HG03342 (cell line): Measurements from ENCODE around the gene BMP3.
"Not testable (repeated sequence)": the region's sequence is repeated elsewhere in the genome, so short reads cannot be mapped to it uniquely, and the experiment has no call there.

Experiments
- ATAC-seq: cut with Tn5 transposase; IDR thresholded peaks from one replicate; pipeline ENCODE4 v1.9.1; 2021; ENCODE audit warnings: mild to moderate bottlenecking, moderate library complexity; ENCODE audit not compliant: unreplicated experiment

BMP3 gene, protein sequence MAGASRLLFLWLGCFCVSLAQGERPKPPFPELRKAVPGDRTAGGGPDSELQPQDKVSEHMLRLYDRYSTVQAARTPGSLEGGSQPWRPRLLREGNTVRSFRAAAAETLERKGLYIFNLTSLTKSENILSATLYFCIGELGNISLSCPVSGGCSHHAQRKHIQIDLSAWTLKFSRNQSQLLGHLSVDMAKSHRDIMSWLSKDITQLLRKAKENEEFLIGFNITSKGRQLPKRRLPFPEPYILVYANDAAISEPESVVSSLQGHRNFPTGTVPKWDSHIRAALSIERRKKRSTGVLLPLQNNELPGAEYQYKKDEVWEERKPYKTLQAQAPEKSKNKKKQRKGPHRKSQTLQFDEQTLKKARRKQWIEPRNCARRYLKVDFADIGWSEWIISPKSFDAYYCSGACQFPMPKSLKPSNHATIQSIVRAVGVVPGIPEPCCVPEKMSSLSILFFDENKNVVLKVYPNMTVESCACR

DNA sequence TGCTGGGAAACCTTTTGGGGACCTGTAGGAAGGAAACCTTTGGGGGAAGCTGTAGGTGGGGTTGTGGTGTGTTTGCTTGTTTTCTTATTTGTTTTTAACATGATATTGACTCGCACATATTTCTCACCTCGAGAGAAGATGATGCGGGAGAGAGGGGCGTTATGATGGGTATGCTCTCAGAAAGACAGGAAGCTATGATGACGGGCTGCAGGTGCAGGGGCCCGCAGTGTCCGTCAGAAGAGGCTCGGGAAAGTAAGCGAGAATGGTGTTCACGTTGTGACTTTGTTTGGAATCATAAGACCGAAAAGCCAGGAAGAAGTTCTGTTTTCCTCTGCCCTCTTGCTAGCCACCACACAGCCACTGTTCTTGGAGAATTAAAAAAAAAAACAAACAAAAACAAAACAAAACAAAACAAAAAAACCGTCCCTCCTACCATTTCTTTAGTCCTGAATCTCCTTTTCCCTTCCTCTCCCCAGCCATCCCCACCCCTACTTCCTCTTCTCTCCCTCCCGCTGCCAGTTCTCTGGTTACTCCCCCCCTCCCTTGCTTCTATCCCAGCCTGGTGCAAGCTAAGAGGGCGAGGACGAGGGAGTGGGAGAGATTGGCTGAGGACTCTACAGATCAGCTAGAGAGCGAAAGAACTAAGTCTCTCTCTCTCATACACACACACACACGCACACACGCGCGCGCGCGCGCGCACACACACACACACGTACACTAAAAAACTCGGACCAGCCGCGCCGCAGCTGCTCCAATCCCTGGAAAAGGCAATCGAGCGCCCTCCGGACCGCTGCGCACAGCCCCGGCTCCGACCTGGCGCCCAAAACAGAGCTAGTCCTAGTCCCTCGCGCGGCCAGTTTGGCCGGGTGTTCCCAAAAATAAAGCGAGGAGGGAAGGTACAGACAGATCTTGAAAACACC lies at the start of gene BMP3:
Gene BMP3, plus strand, starts transcription at position 648 of the 920 bp plus-strand sequence. CDS start 577 bp downstream, outside the sequence.
- ATAC-seq, result no peak

DNA sequence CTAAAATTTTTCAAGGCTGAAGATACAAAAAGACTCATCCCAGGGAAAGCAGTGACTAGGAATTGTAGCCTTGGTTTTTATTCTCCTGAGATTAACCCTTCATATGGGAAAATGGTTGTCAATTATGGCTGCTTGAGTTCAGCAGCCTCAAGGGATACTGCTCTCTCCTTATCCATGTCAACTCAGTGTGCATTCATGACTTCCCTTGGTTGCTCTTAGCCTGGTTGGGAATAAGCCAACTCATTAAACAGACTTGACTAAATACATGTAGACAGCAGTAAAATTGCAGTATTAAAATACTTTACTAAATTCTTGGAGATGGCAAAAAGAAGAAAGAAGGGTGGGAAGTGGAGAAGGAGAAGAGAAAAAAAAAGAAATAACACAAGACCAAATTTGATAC lies 44.5 kb upstream of the BMP3 start:
- no peak for ATAC-seq

DNA sequence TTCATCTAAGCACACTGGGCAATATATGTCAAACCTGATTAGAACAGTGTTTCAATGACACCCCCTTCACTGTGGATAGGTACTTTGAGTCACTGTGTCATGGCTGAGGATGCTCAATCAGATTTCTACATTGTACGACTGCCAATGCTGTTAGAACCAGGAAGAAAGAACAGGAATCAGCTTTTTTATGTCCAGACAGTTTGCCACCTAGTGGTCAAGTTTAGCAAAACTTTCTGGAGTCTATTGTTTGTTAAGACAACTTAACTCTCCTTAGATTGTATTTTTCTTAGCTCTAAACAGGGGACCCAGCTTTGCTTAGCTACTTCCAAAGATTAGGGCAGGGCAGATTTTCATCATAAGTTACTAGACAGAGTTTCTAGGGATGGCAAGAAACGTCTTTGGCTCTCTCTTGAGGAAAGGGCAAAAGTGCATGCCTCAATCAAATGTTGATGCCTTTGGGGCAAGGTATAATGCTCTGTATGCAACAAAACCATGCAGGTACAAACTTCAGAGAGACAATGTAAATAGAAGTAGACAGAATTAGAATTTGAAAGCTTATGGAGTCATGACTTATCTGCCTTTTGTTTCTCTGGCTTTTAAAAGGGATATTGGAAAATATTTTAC lies 40.5 kb upstream of the BMP3 start:
- ATAC-seq, result peak; percentile 75

DNA sequence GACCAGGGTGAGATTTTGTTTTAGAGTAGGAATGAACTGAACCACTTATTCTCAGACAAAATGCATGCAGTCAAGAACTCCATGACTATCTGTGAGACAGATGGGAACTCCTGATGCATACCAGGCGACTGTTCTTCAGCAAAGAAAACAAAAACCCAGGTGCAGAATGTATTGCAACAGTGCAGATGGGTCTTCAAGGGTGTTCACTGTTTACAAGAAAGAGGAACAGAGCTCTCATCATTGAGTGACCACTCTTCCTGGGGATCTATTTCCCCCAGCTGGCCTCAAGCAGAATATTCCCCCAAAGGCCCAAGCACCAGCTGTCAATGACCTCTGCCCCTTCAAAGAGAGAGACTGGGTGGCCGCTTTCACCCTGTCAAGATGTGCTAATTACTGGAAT lies 39.7 kb upstream of the BMP3 start:
- no peak for ATAC-seq

DNA sequence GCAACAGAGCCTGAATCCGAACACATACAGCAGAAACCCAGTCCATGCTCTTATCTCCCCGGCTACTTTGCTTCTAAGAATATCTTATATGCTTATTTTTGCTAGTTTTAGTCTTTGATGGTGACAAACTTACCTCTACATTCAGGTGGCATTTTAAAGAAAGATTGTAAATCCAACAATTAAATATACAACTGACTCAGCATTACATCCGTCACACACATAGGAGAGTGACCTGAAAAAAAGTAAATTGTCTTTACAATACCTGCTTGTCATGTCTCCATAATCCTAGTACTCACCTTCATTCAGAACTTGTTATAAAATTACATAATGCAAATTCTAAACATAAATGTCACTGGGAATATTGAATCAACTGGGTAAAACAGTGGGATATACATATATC lies 30.6 kb upstream of the BMP3 start:
- ATAC-seq, result no peak

DNA sequence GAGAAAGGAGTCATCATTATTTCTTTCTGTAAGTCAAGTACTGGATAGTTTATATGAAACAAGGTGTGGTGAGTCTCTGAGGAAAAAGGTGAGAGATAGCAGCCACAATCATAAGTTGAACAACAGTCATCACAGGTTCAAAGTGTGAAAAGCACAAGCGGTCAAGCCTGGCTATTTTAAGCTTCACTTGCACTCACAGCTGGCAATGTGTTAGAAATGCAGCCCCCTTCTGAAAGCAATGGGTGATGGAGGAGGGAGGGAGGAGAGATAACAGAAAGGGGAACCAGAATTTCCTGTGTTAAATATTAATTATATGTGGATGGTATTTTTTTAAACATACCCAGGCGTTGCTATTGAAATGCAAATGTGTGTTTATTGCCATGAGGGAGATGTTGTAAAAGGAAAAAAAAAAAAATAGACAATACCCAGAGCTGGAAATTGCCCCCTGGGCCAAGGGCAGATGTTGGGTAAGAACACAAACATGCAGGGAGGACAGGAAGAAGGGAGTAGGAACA lies 26.9 kb upstream of the BMP3 start:
- peak; percentile 99 for ATAC-seq

DNA sequence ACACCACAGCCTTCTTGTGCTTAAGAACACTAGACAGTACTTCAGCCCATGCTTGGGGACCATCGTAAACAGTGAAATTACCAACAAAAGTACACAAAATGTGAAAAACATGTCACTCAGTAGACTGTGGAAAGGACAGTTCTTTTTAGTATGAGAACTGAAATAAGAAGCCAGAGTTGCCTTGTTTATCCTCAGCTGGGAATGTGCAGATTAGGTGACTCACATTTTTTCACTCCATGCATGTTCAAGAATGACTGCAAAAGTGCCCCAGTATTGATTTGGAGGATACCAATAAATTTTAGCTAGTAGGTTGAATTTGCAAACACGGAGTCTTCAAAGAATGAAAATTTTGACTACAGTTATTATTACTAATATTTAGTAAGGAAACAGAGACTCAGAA lies 23.1 kb upstream of the BMP3 start:
- no peak for ATAC-seq

DNA sequence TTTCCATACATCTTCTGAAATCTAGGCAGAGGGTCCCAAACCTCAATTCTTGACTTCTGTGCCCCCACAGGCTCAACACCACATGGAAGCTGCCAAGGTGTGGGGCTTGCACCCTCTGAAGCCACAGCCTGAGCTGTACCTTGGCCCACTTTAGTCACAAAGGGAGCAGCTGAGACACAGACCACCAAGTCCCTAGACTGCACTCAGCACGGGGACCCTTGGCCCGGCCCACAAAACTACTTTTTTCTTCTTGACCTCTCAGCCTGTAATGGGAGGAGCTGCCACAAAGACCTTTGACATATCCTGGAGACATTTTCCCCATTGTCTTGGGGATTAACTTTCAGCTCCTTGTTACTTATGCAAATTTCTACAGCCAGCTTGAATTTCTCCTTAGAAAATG lies 13.9 kb upstream of the BMP3 start:
- ATAC-seq, result not testable (repeated sequence)

DNA sequence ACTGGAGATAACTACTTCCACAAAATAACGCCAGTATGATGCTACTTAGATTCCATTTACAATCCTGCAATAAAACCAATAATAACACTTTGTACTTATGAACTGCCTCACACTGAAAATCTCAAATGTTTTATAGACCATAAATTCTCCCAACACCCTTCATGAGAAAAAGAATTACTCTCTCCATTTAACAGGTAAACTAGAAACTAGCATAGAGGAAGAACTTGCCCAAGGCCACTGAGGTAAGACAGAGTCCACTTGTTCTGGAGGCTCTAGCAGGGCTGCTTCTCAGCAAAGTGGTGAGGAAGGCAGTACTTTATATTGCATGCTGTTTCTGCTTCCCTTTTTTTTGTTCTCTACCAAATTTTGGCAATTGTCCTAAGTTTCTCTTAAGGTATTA lies 11.5 kb upstream of the BMP3 start:
- no peak for ATAC-seq

DNA sequence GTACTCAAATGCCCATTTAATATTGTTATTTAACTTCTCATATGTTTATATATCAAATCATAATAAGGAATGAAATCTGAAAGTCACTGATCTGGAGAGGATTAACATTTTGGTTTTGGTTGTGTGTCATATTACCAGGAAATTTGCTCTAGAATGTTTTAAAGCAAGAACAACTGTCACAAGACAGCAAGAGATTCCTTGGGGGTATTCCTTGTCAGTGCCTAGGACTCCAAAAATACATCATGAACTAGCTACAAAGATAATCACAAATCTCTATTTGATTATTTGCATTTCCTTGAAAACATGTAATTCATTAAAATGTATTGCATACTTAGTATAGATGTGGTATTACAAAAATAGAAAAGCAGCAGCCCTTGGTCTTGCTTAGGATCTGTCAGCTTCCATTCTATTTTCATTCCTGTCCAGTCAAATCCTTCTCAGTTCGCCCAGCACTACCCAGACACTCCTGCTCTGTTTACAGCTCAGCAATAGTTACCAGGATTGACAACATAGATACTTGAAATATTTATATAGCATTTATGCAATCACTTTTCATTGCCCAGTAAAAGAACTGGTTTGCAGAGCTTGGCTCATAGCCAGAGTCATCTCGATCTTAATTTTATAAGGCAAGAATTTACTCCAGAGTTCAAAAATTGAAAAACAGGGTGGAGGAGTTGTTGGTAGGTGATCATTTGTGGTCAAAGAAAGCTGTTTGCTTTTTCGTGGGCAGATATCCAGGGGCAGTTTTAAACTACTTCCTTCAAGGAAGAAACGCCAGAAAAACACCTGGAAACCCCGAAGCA lies 9.2 kb upstream of the BMP3 start:
- ATAC-seq, result no peak

DNA sequence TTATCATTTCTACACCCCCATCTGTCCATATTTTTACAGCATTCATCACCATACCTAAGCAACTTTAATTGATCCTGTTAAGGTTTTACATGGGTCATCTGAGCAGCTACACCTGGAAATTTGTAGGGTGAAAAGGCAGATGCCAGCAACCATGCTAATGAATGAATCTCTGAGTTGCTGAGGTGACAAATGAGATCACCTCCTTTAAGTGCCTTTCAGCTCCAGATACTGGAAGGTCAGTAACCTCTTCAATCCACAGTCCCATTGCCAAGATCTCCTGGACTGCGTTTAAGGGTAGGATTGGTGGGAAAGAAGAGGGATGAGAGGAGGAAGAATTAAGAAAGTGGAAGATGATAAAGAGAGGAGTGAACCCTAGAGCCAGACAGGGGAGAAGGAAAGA lies 8.5 kb upstream of the BMP3 start:
- no peak for ATAC-seq

DNA sequence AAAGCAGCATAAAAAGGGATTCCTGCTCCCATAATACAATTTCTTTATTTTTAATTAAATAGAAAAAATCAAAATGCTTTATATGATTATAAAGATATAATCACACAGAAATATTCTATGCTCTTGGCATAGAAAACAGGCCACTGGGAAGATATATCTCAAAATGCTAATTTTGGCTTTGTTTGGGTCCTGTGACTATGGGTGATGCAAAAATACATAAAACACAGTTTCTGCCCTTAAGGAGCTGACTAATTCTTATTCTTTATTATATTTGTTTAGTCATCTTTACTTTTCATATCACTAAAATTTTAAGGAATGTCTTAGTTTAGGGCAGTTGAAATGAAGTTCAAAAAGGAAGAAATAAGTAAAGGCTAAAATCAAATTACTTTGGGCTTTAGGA lies 7.0 kb upstream of the BMP3 start:
- no peak for ATAC-seq

DNA sequence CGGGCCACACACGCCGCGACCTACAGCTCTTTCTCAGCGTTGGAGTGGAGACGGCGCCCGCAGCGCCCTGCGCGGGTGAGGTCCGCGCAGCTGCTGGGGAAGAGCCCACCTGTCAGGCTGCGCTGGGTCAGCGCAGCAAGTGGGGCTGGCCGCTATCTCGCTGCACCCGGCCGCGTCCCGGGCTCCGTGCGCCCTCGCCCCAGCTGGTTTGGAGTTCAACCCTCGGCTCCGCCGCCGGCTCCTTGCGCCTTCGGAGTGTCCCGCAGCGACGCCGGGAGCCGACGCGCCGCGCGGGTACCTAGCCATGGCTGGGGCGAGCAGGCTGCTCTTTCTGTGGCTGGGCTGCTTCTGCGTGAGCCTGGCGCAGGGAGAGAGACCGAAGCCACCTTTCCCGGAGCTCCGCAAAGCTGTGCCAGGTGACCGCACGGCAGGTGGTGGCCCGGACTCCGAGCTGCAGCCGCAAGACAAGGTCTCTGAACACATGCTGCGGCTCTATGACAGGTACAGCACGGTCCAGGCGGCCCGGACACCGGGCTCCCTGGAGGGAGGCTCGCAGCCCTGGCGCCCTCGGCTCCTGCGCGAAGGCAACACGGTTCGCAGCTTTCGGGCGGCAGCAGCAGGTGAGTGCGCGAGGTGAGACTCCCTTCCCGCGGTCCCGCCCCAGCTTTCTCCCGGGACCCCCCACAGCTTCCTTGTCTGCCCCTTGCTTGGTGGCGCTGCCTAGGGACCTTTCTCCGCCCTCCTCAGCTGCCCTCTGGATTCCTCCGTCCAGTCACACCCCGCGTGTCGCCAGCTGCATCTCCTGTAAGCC lies 678 bp downstream of the BMP3 start:
- ATAC-seq, result no peak

DNA sequence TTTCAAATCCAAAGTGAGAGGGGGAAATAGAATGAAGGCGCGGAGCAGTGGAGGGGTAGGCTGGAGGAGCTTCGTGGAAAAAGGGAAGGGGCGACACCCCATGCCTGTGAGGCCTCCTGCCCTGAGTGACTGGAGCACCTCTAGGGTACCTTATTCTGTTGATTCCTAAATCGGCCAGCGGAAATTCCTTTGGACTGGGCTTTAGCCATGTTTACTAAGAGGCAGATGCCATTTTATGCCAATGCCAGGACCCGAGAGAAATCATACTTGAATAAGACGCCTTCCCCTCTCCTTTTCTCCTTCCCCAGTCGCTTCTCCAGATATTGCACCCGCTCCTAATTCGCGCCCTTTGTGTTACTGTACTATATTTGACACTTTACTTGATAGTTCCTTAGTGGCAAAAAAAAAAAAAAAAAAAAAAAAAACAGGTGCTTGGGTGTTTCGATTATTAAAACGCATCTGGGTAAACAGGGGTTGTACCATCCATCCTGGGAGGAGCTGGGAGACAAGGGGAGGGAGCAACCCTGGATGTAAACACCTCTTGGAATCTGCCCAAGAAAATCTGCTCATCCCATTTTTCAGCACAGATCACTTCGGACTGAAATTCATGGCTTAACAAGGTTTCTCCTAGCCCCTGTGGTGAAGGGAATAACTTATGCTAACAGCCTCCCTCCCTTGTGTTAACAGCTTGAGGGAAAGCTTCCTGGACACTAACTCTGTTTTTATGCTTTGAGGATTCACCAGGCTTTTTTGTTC lies 1.5 kb downstream of the BMP3 start:
- no peak for ATAC-seq

DNA sequence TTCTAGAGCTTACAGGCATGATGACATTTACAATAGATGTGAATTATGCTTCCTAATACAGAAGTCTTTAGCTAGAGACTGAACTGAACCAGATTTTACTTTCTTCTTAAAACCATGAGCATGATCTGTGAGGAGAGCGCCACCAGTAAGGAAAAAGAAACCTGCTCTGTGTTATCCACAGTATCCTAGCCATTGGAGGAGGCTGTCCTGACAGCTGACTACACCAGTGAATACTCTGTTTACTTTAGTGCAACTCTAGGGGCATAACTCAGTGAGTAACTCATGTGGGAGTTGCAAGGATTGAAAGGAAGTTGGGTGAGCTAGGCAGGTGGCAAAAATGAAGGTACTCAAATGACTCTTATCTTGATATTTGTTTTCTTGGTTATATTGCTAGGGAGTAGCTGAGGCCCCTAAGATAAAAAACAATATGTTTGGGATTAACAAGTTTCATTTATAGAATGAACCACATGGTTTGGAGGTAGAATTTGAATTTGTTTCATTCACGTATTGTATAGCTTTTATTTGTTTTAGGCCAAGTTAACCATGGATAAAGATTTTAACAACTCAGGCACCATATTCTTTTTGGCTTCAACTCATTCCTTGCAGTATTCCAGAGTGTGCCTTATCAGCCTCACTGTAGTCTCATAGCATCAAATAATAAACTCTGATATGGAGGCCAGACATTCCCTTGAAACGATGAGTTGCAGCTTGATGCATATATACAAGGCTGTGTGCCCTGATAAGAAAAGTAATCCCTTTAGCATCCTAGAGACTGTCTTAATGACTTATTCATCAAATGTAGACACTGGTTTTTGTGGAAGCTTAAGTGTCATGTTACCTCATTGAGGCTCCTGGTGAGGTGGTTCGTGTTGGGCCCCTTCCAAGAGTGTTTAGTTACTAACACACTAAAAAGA lies 2.5 kb downstream of the BMP3 start:
- ATAC-seq, result no peak

DNA sequence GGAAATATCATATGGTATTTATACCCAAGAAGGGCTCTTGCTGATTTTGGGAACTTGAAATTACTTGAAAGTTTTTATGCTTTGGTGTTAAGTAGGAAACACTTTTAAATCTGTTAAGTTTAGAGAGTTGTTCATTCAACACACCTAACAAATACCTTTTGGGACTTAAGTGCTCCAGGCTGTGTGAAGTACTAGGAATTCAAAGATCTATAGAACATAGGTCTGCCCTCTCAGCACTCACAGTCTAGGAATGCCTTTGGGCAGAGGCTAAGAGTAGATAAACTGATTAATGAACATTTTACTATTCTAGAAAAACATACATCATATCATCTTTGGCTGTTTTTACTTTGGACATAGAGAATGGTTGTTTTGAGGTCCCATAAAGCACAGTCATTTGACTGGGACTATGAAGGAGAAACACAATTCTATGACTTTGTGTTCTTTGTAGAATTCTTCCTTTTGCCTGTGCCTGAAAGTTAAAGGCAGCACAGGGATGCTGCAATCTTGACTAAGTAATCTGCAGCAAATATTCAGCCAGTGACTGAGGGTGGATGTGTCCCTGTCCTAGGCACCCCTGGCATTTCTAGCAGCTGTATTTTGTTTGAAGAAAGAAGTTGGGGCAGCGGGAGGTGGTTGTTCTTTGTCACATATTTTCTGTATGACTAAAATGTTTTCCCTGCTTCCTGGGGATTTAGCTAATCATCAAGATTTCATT lies 8.3 kb downstream of the BMP3 start:
- no peak for ATAC-seq

DNA sequence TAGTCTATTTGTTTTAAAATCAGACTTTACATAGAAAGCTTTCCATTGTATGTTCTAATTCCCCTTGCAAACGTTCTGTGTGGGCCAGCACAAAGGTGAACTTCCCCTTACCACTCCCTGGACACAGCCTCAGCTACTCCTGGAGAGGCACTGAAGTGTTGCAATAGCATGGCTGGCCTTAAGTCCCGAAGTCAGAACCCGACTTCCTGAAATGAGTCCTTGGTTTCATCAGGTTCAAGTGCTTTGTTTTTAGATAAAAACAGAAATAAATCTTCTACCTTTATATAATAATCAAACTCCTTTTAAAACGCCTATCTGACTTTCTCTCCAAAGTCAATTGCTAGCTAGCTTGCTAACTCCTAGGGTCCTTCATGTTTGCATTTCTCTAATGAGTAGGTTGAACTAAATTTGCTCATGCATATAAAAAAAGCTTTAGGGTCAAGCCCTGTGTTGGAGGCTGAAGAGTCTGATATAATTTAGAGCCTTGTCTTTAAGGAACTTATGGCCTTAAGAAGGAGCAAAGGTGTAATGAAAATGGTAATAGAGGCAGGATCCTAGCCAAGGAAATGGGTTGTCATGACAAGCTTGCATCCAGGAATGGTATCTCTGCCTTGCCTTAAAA lies 9.0 kb downstream of the BMP3 start:
- no peak for ATAC-seq
